ENCODE results near the gene ACOT13. TPM values are rescaled to one million over a fixed set of nuclear protein-coding genes. Genes with fewer than 3 reads are reported as not detected.

The ACOT13 gene
- total and polyA plus RNA-seq, 2 of the 8 experiments (the other 6 are each of a cell fraction or from before 2014, with no cell fraction given) = 27.6 to 40.6 TPM

DNA sequence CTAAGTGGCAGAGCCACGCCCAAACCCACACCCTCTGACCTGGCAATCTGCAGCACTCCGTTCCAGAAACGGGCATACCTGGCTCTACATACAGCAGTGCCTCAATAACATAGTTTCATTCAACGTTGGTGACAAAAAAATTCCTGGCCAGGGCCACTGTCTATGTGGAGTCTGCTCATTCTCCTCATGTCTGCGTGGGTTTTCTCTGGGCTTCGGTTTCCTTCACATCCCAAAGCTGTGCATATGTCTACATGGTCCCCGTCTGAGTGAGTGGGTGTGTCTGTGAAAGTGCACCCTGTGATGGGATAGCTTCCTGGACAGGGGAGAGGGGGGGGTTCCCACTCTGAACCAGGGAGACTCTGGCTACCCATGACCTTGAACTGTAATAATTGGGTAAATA, 23.0 kb upstream of the ACOT13 start:
- Histone ChIP-seq H2BK5ac (ENCODE audit: low read depth, low read length) (no peak overlapping the region), H3K9me3 (ENCODE audit: insufficient read depth in 2 of 2, low read depth in 1 of 2, low read length in 1 of 2) (no peaks in the 10 kb centered on the region), H3K4me3 (ENCODE audit: extremely low read depth in 1 of 4, insufficient read depth in 2 of 4, low read depth in 3 of 4, low read length in 4 of 4) (no peak overlapping the region), H3K36me3 (ENCODE audit: control insufficient read depth in 2 of 4, insufficient read depth in 4 of 4, low read length in 3 of 4) (no peaks in the 10 kb centered on the region), H4K91ac (replicated peaks; ENCODE audit: insufficient read length, low read length) (no peak overlapping the region), H3K4me1 (replicated peaks in 1 of 4; ENCODE audit: control insufficient read depth in 3 of 4, insufficient read depth in 4 of 4, low read length in 3 of 4) (no peaks in the 10 kb centered on the region), H3K27ac (ENCODE audit: low read depth, low read length) (no peak overlapping the region), H3K14ac (ENCODE audit: insufficient read length) (no peak overlapping the region), H3K4ac (replicated peaks; ENCODE audit: insufficient read length, low read depth, low read length) (no peak overlapping the region), H3K79me2 (ENCODE audit: control insufficient read depth in 1 of 2, insufficient read depth in 2 of 2, low read length in 2 of 2) (no peaks in the 10 kb centered on the region), H2BK20ac (ENCODE audit: low read length) (no peak overlapping the region), H4K8ac (ENCODE audit: extremely low read depth, insufficient read depth, low read length) (no peak overlapping the region), H2AK5ac (ENCODE audit: low read depth, low read length) (no peak overlapping the region), H3K4me2 (ENCODE audit: insufficient read depth in 1 of 2, low read depth in 2 of 2, low read length in 2 of 2) (no peak overlapping the region), H2AFZ (ENCODE audit: low read length) (no peak overlapping the region), H4K5ac (ENCODE audit: insufficient read length, low read depth, low read length) (no peak overlapping the region), H4K20me1 (replicated peaks in 1 of 2; ENCODE audit: control insufficient read depth in 1 of 2, insufficient read depth in 2 of 2, low read length in 2 of 2) (no peaks in the 10 kb centered on the region), H3K27me3 (replicated peaks in 1 of 4; ENCODE audit: control insufficient read depth in 3 of 4, extremely low read depth in 1 of 4, insufficient read depth in 3 of 4, low read length in 3 of 4) (no peaks in the 10 kb centered on the region; a peak in 1 of 7 replicates), H2BK120ac (replicated peaks; ENCODE audit: low read depth, low read length) (no peak overlapping the region), H3K23ac (ENCODE audit: insufficient read length) (no peak overlapping the region), H3K18ac (ENCODE audit: extremely low read depth, low read length) (no peak overlapping the region), H2BK12ac (ENCODE audit: low read depth, low read length) (no peak overlapping the region), H3K9ac (replicated peaks in 1 of 4; ENCODE audit: extremely low read depth in 1 of 4, low read depth in 3 of 4, low read length in 3 of 4) (no peak overlapping the region), H2BK15ac (ENCODE audit: low read length) (no peak overlapping the region), H3K23me2 (ENCODE audit: low read depth, low read length) (peaks cover 5% of the 10 kb centered on the region), H3K56ac (replicated peaks; ENCODE audit: insufficient read length, low read depth, low read length) (no peak overlapping the region), H3K79me1 (ENCODE audit: low read depth, low read length) (no peaks in the 10 kb centered on the region)
- DNase-seq (ENCODE audit: low read depth in 1 of 2, low spot score in 2 of 2) = no peak
- 84% methylated on average over 7 of the region's 7 CpGs; no CpG with 5 or more reads in 1 of the 2 experiments for WGBS, 2 experiments (ENCODE audit: extremely low coverage in 1 of 2, insufficient coverage in 1 of 2, insufficient read length in 1 of 2, insufficient replicate concordance in 2 of 2, low coverage in 1 of 2, low lambda C conversion rate in 2 of 2, missing lambda C conversion rate in 1 of 2)
- TF ChIP-seq POLR2A (IDR thresholded peaks at IDR 0.05; ENCODE audit: control extremely low read depth in 1 of 2, low read depth in 2 of 2, low read length in 2 of 2) (no peak), HDAC6 (IDR thresholded peaks at IDR 0.05; ENCODE audit: low read depth, low read length) (no peak), NRF1 (IDR thresholded peaks at IDR 0.05; ENCODE audit: low read depth, low read length) (no peak), PHF8 (conservative IDR thresholded peaks at IDR 0.05; ENCODE audit: low read depth, low read length) (no peak), ASH2L (IDR thresholded peaks at IDR 0.05; ENCODE audit: low read length) (no peak), JUND (IDR thresholded peaks at IDR 0.05; ENCODE audit: low read length) (no peak), FOSL1 (IDR thresholded peaks at IDR 0.05; ENCODE audit: insufficient read depth, low read depth, low read length) (no peak), KDM1A (IDR thresholded peaks at IDR 0.05; ENCODE audit: borderline replicate concordance, low read length) (no peak), RBBP5 (IDR thresholded peaks at IDR 0.05; ENCODE audit: borderline replicate concordance, low read depth, low read length) (no peak)
- POLR2A ChIA-PET (ENCODE audit: partially characterized antibody) = no interaction called here
- no peak for FAIRE-seq
- CTCF ChIA-PET (ENCODE audit: partially characterized antibody) = interaction anchor here (0.8 to 1.1 kb wide), 2 partner anchors 43 to 120 kb away, joined by 3 to 7 read pairs; no protein-coding TSS in a partner anchor
